ENCODE data around the gene LAMA2.

The LAMA2 gene

GRCh38 chr6:129546702-129547101 lies 663.8 kb downstream of the LAMA2 start:
- Histone ChIP-seq H3K9me2 (ENCODE audit: low read depth, low read length) (no peaks in the 10 kb centered on the region), H3K36me3 (ENCODE audit: insufficient read depth, low read length) (no peaks in the 10 kb centered on the region), H3K4me3 (ENCODE audit: low read depth, low read length, poor library complexity, severe bottlenecking) (no peak overlapping the region), H3K9ac (ENCODE audit: low read length) (no peak overlapping the region), H3K4me1 (ENCODE audit: insufficient read depth, low read length, severe bottlenecking) (no peaks in the 10 kb centered on the region), H3K27me3 (ENCODE audit: insufficient read depth, low read length) (no peaks in the 10 kb centered on the region), H2AFZ (ENCODE audit: low read length) (no peak overlapping the region), H3K27ac (ENCODE audit: low read depth, low read length, poor library complexity, severe bottlenecking) (no peak overlapping the region), H3K4me2 (ENCODE audit: low read length) (no peak overlapping the region), H3F3A (ENCODE audit: insufficient read depth, low read length) (no peaks in the 10 kb centered on the region), H3K79me2 (ENCODE audit: insufficient read depth, low read length) (no peaks in the 10 kb centered on the region), H3K9me3 (ENCODE audit: low read length) (no peaks in the 10 kb centered on the region), H4K20me1 (ENCODE audit: insufficient read depth, low read length) (no peaks in the 10 kb centered on the region)
- TF ChIP-seq, protein P1, sequence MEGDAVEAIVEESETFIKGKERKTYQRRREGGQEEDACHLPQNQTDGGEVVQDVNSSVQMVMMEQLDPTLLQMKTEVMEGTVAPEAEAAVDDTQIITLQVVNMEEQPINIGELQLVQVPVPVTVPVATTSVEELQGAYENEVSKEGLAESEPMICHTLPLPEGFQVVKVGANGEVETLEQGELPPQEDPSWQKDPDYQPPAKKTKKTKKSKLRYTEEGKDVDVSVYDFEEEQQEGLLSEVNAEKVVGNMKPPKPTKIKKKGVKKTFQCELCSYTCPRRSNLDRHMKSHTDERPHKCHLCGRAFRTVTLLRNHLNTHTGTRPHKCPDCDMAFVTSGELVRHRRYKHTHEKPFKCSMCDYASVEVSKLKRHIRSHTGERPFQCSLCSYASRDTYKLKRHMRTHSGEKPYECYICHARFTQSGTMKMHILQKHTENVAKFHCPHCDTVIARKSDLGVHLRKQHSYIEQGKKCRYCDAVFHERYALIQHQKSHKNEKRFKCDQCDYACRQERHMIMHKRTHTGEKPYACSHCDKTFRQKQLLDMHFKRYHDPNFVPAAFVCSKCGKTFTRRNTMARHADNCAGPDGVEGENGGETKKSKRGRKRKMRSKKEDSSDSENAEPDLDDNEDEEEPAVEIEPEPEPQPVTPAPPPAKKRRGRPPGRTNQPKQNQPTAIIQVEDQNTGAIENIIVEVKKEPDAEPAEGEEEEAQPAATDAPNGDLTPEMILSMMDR (IDR thresholded peaks at IDR 0.05; ENCODE audit: low read length), result no peak
- TF ChIP-seq EZH2 (IDR thresholded peaks at IDR 0.05; ENCODE audit: borderline replicate concordance, low read length), result no peak

DNA sequence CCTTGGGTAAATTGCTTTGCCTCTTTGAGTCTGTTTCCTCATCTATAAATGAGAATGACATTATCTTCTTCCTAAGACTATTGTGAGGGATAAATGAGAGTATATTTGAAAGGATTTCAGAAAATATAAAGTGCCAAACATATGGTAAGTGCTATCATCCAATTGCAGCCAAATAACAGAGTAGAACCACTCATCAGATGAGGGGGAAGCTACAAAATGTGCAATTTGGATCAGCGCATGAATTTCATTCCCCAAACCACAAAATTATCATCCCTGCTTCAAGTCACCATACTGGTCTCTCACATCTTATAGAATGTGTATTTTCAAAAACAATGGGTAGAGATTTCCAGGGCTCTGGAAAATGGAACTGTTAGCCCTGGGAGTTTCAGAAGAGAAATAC lies 668.5 kb downstream of the LAMA2 start:
- H3K9me3 ChIP-seq (ENCODE audit: low read length), result no peaks in the 10 kb centered on the region
- H3K79me2 ChIP-seq (ENCODE audit: insufficient read depth, low read length), result no peaks in the 10 kb centered on the region
- no peaks in the 10 kb centered on the region for H4K20me1 ChIP-seq (ENCODE audit: insufficient read depth, low read length)
- no peak overlapping the region for H2AFZ ChIP-seq (ENCODE audit: low read length)
- no peak overlapping the region for H3K4me2 ChIP-seq (ENCODE audit: low read length)
- no peaks in the 10 kb centered on the region for H3K4me1 ChIP-seq (ENCODE audit: insufficient read depth, low read length, severe bottlenecking)
- no peaks in the 10 kb centered on the region for H3K27me3 ChIP-seq (ENCODE audit: insufficient read depth, low read length)
- H3K4me3 ChIP-seq (ENCODE audit: low read depth, low read length, poor library complexity, severe bottlenecking), result no peak overlapping the region
- H3K36me3 ChIP-seq (ENCODE audit: insufficient read depth, low read length), result no peaks in the 10 kb centered on the region
- H3K9ac ChIP-seq (ENCODE audit: low read length), result no peak overlapping the region
- no peaks in the 10 kb centered on the region for H3F3A ChIP-seq (ENCODE audit: insufficient read depth, low read length)
- no peak for TF ChIP-seq EZH2 (IDR thresholded peaks at IDR 0.05; ENCODE audit: borderline replicate concordance, low read length)
- TF ChIP-seq, protein P1 (IDR thresholded peaks at IDR 0.05; ENCODE audit: low read length), result no peak
- no peak overlapping the region for H3K27ac ChIP-seq (ENCODE audit: low read depth, low read length, poor library complexity, severe bottlenecking)
- no peaks in the 10 kb centered on the region for H3K9me2 ChIP-seq (ENCODE audit: low read depth, low read length)

DNA sequence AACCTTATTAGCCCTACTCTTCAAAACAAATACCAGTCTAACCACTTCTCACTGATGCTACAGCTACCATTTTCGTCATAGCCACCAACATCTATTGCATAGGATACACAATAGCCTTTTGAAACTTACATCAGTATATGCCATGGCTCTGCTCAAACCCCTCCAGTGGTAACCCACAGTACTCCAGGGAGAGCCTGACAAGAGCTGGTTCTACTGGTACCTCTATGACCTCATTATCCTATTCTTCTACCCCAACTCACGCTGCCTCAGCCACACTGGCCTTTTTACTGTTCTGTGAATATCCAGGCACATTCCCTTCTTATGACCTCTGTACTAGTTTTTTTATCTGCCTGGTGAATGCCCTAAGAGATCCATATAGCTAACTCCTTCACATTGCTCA lies 669.5 kb downstream of the LAMA2 start:
- no peaks in the 10 kb centered on the region for H3F3A ChIP-seq (ENCODE audit: insufficient read depth, low read length)
- H3K4me3 ChIP-seq (ENCODE audit: low read depth, low read length, poor library complexity, severe bottlenecking), result no peak overlapping the region
- H3K79me2 ChIP-seq (ENCODE audit: insufficient read depth, low read length), result no peaks in the 10 kb centered on the region
- H3K9me3 ChIP-seq (ENCODE audit: low read length), result no peaks in the 10 kb centered on the region
- no peaks in the 10 kb centered on the region for H3K36me3 ChIP-seq (ENCODE audit: insufficient read depth, low read length)
- H3K4me1 ChIP-seq (ENCODE audit: insufficient read depth, low read length, severe bottlenecking), result no peaks in the 10 kb centered on the region
- H3K9me2 ChIP-seq (ENCODE audit: low read depth, low read length), result no peaks in the 10 kb centered on the region
- H3K27ac ChIP-seq (ENCODE audit: low read depth, low read length, poor library complexity, severe bottlenecking), result no peak overlapping the region
- H3K9ac ChIP-seq (ENCODE audit: low read length), result no peak overlapping the region
- no peak overlapping the region for H3K4me2 ChIP-seq (ENCODE audit: low read length)
- H4K20me1 ChIP-seq (ENCODE audit: insufficient read depth, low read length), result no peaks in the 10 kb centered on the region
- H2AFZ ChIP-seq (ENCODE audit: low read length), result no peak overlapping the region
- TF ChIP-seq, protein P1 (IDR thresholded peaks at IDR 0.05; ENCODE audit: low read length), result no peak
- no peak for TF ChIP-seq EZH2 (IDR thresholded peaks at IDR 0.05; ENCODE audit: borderline replicate concordance, low read length)
- no peaks in the 10 kb centered on the region for H3K27me3 ChIP-seq (ENCODE audit: insufficient read depth, low read length)
